Measurements from ENCODE around the gene TM9SF1. TPM values are rescaled to one million over a fixed set of nuclear protein-coding genes. Genes with fewer than 3 reads are reported as not detected.

The TM9SF1 gene
- total RNA-seq, 1 experiment from 2014 or later = 44.7 TPM

DNA sequence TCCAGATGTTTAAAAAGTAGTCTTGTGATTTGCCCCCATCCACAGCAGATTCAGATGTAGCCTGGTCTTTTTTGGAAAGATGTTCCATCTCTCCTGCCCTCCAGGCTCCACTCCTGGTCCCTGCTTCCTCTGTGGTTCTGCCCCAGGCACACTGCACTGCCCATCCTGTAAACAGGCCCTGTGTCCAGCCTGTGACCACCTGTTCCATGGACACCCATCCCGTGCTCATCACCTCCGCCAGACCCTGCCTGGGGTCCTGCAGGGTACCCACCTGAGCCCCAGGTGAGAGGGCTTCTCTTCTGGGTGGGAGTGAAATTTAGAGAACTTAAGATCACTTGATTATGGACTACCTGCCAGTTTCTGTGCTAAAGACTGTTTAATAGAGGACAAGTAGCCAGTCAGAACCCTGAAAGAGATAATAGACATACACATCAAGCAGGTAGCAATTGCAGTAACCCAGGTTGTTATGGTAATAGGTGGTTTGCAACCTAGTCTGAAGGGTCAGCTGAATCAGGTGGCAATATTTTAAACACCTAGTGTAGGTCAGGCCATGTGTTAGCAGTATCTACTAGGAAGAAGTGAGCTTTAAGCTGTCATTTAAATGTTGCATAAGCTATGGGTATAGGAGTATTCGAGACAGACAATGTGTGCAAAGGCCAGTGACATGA lies 45.8 kb downstream of the TM9SF1 start:
- no peak for ATAC-seq
- TF ChIP-seq SIN3A (IDR thresholded peaks at IDR 0.05; ENCODE audit: borderline replicate concordance, insufficient read depth, low read depth, low read length) (no peak), POLR2AphosphoS5 (IDR thresholded peaks at IDR 0.05; ENCODE audit: low read depth, low read length) (no peak), TCF7L2 (IDR thresholded peaks at IDR 0.05; ENCODE audit: low read depth, low read length) (no peak)
- TF ChIP-seq, protein P1, sequence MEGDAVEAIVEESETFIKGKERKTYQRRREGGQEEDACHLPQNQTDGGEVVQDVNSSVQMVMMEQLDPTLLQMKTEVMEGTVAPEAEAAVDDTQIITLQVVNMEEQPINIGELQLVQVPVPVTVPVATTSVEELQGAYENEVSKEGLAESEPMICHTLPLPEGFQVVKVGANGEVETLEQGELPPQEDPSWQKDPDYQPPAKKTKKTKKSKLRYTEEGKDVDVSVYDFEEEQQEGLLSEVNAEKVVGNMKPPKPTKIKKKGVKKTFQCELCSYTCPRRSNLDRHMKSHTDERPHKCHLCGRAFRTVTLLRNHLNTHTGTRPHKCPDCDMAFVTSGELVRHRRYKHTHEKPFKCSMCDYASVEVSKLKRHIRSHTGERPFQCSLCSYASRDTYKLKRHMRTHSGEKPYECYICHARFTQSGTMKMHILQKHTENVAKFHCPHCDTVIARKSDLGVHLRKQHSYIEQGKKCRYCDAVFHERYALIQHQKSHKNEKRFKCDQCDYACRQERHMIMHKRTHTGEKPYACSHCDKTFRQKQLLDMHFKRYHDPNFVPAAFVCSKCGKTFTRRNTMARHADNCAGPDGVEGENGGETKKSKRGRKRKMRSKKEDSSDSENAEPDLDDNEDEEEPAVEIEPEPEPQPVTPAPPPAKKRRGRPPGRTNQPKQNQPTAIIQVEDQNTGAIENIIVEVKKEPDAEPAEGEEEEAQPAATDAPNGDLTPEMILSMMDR (IDR thresholded peaks at IDR 0.05) = no peak
- TF ChIP-seq, protein P2, sequence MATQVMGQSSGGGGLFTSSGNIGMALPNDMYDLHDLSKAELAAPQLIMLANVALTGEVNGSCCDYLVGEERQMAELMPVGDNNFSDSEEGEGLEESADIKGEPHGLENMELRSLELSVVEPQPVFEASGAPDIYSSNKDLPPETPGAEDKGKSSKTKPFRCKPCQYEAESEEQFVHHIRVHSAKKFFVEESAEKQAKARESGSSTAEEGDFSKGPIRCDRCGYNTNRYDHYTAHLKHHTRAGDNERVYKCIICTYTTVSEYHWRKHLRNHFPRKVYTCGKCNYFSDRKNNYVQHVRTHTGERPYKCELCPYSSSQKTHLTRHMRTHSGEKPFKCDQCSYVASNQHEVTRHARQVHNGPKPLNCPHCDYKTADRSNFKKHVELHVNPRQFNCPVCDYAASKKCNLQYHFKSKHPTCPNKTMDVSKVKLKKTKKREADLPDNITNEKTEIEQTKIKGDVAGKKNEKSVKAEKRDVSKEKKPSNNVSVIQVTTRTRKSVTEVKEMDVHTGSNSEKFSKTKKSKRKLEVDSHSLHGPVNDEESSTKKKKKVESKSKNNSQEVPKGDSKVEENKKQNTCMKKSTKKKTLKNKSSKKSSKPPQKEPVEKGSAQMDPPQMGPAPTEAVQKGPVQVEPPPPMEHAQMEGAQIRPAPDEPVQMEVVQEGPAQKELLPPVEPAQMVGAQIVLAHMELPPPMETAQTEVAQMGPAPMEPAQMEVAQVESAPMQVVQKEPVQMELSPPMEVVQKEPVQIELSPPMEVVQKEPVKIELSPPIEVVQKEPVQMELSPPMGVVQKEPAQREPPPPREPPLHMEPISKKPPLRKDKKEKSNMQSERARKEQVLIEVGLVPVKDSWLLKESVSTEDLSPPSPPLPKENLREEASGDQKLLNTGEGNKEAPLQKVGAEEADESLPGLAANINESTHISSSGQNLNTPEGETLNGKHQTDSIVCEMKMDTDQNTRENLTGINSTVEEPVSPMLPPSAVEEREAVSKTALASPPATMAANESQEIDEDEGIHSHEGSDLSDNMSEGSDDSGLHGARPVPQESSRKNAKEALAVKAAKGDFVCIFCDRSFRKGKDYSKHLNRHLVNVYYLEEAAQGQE (IDR thresholded peaks at IDR 0.05; ENCODE audit: insufficient read depth in 1 of 2, low read depth in 2 of 2, low read length in 1 of 2) = no peak
- H3K36me3 ChIP-seq (ENCODE audit: control insufficient read depth, insufficient read depth, low read length) = peaks cover 3% of the 10 kb centered on the region
- DNase-seq (ENCODE audit: low read depth, low spot score) = no peak
- POLR2A ChIA-PET = no interaction called here
- peaks cover 6% of the 10 kb centered on the region; the same call in 1 of the 2 replicates for H3K4me1 ChIP-seq (ENCODE audit: control insufficient read depth, insufficient read depth, low read length)
- no peak overlapping the region for H3K27ac ChIP-seq (ENCODE audit: low read length)
- no peak overlapping the region for H3K4me3 ChIP-seq (ENCODE audit: low read depth in 2 of 2, low read length in 2 of 2)
- CTCF ChIA-PET = interaction anchor here (0.9 kb wide), 1 partner anchor 59 kb away, joined by 3 read pairs; no protein-coding TSS in a partner anchor
- intact Hi-C loops (cut with micrococcal nuclease; ENCODE audit: unreplicated experiment) = no loop called here
- H3K27me3 ChIP-seq (ENCODE audit: control insufficient read depth, insufficient read depth, low read length) = no peaks in the 10 kb centered on the region
- in situ Hi-C loops (cut with HindIII; ENCODE audit: low pct_unique_long_range_greater_than_20kb, low sequenced_read_pairs) = no loop called here
- H3K9me3 ChIP-seq (ENCODE audit: control insufficient read depth, insufficient read depth, low read depth, low read length) = no peaks in the 10 kb centered on the region
- no TSS peak for BruUV-seq (replicated peaks)

DNA sequence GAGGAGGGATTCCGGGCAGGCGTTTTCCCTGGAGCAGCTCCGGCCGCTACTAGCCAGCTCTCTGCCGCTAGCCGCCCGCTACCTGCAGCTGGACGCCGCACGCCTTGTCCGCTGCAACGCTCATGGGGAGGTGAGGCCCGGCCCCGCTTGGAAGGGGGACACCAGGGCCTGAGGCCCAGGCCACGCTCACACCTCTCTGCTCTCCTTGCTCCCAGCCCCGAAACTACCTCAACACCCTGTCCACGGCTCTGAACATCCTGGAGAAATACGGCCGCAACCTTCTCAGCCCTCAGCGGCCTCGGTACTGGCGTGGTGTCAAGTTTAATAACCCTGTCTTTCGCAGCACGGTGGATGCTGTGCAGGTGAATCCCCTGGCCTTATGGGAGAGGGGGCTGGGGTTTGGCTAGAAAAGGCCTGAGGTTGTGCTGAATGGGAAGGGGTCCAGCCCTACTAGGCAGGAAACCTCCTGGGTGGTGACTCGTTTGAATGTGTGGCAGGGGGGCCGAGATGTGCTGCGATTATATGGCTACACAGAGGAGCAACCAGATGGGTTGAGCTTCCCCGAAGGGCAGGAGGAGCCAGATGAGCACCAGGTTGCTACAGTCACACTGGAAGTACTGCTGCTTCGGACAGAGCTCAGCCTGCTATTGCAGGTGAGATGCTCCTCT lies 47.3 kb downstream of the TM9SF1 start:
- BruUV-seq (replicated peaks) = TSS peak; percentile 66
- ChIA-PET CTCF (interaction anchor here (1.2 kb wide), 1 partner anchor 284 kb away, joined by 4 read pairs; no protein-coding TSS in a partner anchor), POLR2A (no interaction called here)
- Histone ChIP-seq H3K27ac (ENCODE audit: low read length) (peak overlapping the region; percentile 75), H3K4me1 (ENCODE audit: control insufficient read depth, insufficient read depth, low read length) (peaks cover 6% of the 10 kb centered on the region; the same call in 1 of the 2 replicates), H3K9me3 (ENCODE audit: control insufficient read depth, insufficient read depth, low read depth, low read length) (no peaks in the 10 kb centered on the region), H3K36me3 (ENCODE audit: control insufficient read depth, insufficient read depth, low read length) (peaks cover 3% of the 10 kb centered on the region), H3K27me3 (ENCODE audit: control insufficient read depth, insufficient read depth, low read length) (no peaks in the 10 kb centered on the region), H3K4me3 (ENCODE audit: low read depth in 2 of 2, low read length in 2 of 2) (peak overlapping the region; percentile 87 to 96)
- in situ Hi-C loops (cut with HindIII; ENCODE audit: low pct_unique_long_range_greater_than_20kb, low sequenced_read_pairs) = no loop called here
- no peak for DNase-seq (ENCODE audit: low read depth, low spot score)
- intact Hi-C loops (cut with micrococcal nuclease; ENCODE audit: unreplicated experiment) = no loop called here
- ATAC-seq = 0 out of 2 replicates have a peak, but pooled peaks have one; percentile 0
- TF ChIP-seq, protein P1 (IDR thresholded peaks at IDR 0.05) = no peak
- TF ChIP-seq SIN3A (IDR thresholded peaks at IDR 0.05; ENCODE audit: borderline replicate concordance, insufficient read depth, low read depth, low read length) = no peak

All from Panc1 (cell line).